Measurements from ENCODE around the gene CRHR1.

Gene CRHR1

DNA sequence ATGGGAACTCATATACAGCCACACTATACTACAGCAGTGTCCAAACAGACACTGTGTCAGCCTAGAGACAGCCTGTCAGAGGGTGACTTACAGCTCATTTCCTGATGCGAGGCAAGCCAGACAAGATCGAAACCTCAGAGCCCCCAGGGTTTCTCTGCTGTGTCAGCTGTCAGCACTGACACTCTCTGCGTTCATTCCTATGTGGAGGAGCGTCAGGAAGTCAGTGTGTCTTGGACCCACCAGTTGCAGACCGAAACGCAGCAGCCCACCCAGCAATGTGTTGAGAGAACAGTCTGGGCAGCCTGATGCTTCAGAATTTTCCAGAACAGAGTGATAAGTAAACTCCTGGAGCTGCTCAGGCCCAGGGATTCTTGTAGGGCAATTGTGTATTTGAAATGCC is 89.6 kb downstream of the CRHR1 start:
- no peak overlapping the region for H3K27ac ChIP-seq
- no peaks in the 10 kb centered on the region for H3K36me3 ChIP-seq (ENCODE audit: control insufficient read depth, insufficient read depth, low read length)
- H2AFZ ChIP-seq = no peak overlapping the region
- TF ChIP-seq, protein P1, sequence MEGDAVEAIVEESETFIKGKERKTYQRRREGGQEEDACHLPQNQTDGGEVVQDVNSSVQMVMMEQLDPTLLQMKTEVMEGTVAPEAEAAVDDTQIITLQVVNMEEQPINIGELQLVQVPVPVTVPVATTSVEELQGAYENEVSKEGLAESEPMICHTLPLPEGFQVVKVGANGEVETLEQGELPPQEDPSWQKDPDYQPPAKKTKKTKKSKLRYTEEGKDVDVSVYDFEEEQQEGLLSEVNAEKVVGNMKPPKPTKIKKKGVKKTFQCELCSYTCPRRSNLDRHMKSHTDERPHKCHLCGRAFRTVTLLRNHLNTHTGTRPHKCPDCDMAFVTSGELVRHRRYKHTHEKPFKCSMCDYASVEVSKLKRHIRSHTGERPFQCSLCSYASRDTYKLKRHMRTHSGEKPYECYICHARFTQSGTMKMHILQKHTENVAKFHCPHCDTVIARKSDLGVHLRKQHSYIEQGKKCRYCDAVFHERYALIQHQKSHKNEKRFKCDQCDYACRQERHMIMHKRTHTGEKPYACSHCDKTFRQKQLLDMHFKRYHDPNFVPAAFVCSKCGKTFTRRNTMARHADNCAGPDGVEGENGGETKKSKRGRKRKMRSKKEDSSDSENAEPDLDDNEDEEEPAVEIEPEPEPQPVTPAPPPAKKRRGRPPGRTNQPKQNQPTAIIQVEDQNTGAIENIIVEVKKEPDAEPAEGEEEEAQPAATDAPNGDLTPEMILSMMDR (IDR thresholded peaks at IDR 0.05) = no peak
- no peak overlapping the region for H3K9ac ChIP-seq
- peaks cover 14% of the 10 kb centered on the region for H3K4me1 ChIP-seq
- no peaks in the 10 kb centered on the region for H3K79me2 ChIP-seq
- H3K4me2 ChIP-seq (ENCODE audit: low read length) = peak overlapping the region; percentile 0
- no peak overlapping the region for H3K4me3 ChIP-seq (ENCODE audit: low read depth, low read length)
- H3K9me3 ChIP-seq (ENCODE audit: control insufficient read depth, low read length) = no peaks in the 10 kb centered on the region
- no peaks in the 10 kb centered on the region for H3K27me3 ChIP-seq (ENCODE audit: control insufficient read depth, insufficient read depth, low read length)

DNA sequence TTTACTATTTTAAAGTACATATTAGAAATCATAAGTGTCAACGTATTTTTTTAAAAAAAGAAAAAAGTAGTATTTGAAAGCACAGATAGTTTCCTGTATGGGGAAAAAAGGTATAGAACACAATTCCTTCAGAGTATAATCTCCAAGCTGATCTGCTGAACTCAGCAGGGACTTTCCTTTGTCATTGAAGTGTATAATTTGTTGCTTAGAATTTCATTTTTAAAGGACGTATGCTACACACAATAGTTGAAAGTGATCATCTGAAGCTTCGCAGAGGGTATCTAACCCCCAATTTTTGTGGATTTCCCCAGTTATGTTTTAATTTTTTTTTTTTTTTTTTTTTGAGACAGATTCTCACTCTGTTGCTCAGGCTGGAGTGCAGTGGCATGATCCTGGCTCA is 90.0 kb downstream of the CRHR1 start:
- no peak overlapping the region for H2AFZ ChIP-seq
- H3K9me3 ChIP-seq (ENCODE audit: control insufficient read depth, low read length) = no peaks in the 10 kb centered on the region
- peaks cover 14% of the 10 kb centered on the region for H3K4me1 ChIP-seq
- peak overlapping the region; percentile 0 for H3K4me2 ChIP-seq (ENCODE audit: low read length)
- no peak overlapping the region for H3K27ac ChIP-seq
- TF ChIP-seq, protein P1 (IDR thresholded peaks at IDR 0.05) = no peak
- no peaks in the 10 kb centered on the region for H3K36me3 ChIP-seq (ENCODE audit: control insufficient read depth, insufficient read depth, low read length)
- H3K9ac ChIP-seq = no peak overlapping the region
- H3K27me3 ChIP-seq (ENCODE audit: control insufficient read depth, insufficient read depth, low read length) = no peaks in the 10 kb centered on the region
- no peak overlapping the region for H3K4me3 ChIP-seq (ENCODE audit: low read depth, low read length)
- H3K79me2 ChIP-seq = no peaks in the 10 kb centered on the region

DNA sequence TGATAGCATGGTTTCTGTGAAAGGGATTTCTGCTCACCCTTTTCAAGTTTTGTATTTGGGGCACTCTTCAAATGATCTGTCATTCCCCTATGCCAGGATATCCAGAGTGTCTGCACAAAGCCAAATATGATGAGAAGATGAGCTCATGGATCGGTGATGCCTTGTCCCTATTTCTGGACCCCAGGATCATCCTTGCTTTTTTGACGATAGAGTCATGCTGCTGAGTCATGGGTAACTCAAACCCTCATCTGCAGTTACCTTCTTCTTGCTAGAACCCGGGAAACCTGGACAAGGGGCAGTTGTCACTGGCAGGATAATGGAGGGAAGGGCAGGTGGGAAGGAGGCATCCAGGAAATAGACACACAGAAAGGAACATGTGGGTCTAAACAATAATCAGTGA is 92.4 kb downstream of the CRHR1 start:
- Histone ChIP-seq H3K4me2 (ENCODE audit: low read length) (no peak overlapping the region), H2AFZ (no peak overlapping the region), H3K27me3 (ENCODE audit: control insufficient read depth, insufficient read depth, low read length) (no peaks in the 10 kb centered on the region), H3K79me2 (no peaks in the 10 kb centered on the region), H3K9ac (no peak overlapping the region), H3K9me3 (ENCODE audit: control insufficient read depth, low read length) (no peaks in the 10 kb centered on the region), H3K27ac (no peak overlapping the region), H3K4me1 (peaks cover 14% of the 10 kb centered on the region), H3K36me3 (ENCODE audit: control insufficient read depth, insufficient read depth, low read length) (no peaks in the 10 kb centered on the region), H3K4me3 (ENCODE audit: low read depth, low read length) (no peak overlapping the region)
- TF ChIP-seq, protein P1 (IDR thresholded peaks at IDR 0.05) = no peak

DNA sequence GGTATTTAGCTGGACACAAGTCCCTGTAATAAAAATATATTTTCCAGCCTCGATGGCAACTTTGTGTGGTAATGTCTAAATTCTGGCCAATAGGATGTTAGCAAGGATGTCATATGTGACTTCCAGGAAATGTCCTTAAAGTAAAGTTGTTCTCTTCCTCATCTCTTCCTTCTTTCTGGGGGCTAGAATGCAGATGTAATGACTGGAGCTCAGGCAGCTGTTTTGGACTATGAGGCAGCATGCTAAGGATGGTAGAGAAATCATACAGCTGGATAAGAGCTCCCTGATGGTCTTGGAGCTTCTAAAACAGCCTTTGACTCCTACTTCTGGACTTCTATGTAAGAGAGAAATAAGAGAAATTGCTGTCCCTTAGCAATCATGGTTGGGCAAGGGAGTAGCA is 93.3 kb downstream of the CRHR1 start:
- Histone ChIP-seq H3K4me1 (peaks cover 14% of the 10 kb centered on the region), H3K27me3 (ENCODE audit: control insufficient read depth, insufficient read depth, low read length) (no peaks in the 10 kb centered on the region), H3K9me3 (ENCODE audit: control insufficient read depth, low read length) (no peaks in the 10 kb centered on the region), H3K79me2 (no peaks in the 10 kb centered on the region), H3K36me3 (ENCODE audit: control insufficient read depth, insufficient read depth, low read length) (no peaks in the 10 kb centered on the region), H3K27ac (no peak overlapping the region), H3K4me2 (ENCODE audit: low read length) (no peak overlapping the region), H3K4me3 (ENCODE audit: low read depth, low read length) (no peak overlapping the region), H2AFZ (no peak overlapping the region), H3K9ac (no peak overlapping the region)
- TF ChIP-seq, protein P1 (IDR thresholded peaks at IDR 0.05) = no peak

DNA sequence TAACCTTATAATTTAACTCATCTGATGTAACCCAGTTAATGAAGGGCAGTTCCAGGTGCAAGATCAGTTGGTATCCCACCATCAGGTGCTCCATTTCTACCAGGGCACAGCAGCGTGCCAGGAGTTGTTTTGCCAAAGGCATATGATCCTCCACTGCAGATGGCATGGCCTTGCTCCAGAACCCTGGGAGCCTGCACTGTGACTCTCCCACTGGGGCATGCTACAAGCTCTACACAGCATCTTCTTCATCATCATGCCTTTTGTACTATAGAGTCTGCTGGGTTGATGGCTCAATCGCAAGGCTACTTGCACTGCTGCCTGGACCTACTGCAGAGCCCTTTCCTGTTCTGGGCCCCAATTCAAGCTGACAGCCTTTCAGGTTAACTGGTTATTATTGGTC is 98.9 kb downstream of the CRHR1 start:
- Histone ChIP-seq H3K4me2 (ENCODE audit: low read length) (no peak overlapping the region), H3K27me3 (ENCODE audit: control insufficient read depth, insufficient read depth, low read length) (no peaks in the 10 kb centered on the region), H3K36me3 (ENCODE audit: control insufficient read depth, insufficient read depth, low read length) (no peaks in the 10 kb centered on the region), H3K27ac (no peak overlapping the region), H3K4me3 (ENCODE audit: low read depth, low read length) (no peak overlapping the region), H3K9ac (no peak overlapping the region), H3K4me1 (no peaks in the 10 kb centered on the region), H2AFZ (no peak overlapping the region), H3K79me2 (no peaks in the 10 kb centered on the region), H3K9me3 (ENCODE audit: control insufficient read depth, low read length) (no peaks in the 10 kb centered on the region)
- TF ChIP-seq, protein P1 (IDR thresholded peaks at IDR 0.05) = no peak
